Measurements from ENCODE around the gene LTBR. TPM values are rescaled to one million over a fixed set of nuclear protein-coding genes. Genes with fewer than 3 reads are reported as not detected.

LTBR gene
- total and polyA plus RNA-seq, 4 donors = 15.8 to 138 (median 89.0) TPM

- Histone ChIP-seq H3K9me3 (ENCODE audit: control insufficient read depth in 4 of 4, low read length in 3 of 4) (no peaks in the 10 kb centered on the region), H3K27ac (ENCODE audit: low read depth in 1 of 2, low read length in 2 of 2) (no peak overlapping the region), H3K9ac (ENCODE audit: low read depth in 1 of 2, low read length in 2 of 2) (no peak overlapping the region), H3K36me3 (ENCODE audit: control insufficient read depth in 4 of 4, insufficient read depth in 3 of 4, low read depth in 1 of 4, low read length in 3 of 4) (no peaks in the 10 kb centered on the region), H3K4me1 (ENCODE audit: control insufficient read depth in 4 of 4, insufficient read depth in 4 of 4, low read length in 3 of 4) (peaks cover 3 to 30% (median 12%) of the 10 kb centered on the region in 4 donors), H3K4me3 (ENCODE audit: low read depth in 1 of 3, low read length in 3 of 3) (no peak overlapping the region), H3K27me3 (ENCODE audit: control insufficient read depth in 4 of 4, insufficient read depth in 4 of 4, low read length in 3 of 4) (no peaks in the 10 kb centered on the region)
- no peak for TF ChIP-seq ZBTB33 (IDR thresholded peaks at IDR 0.05)
- peak; percentile 5 to 65 for TF ChIP-seq RAD21 (IDR thresholded peaks at IDR 0.05)
- TF ChIP-seq HNF4A (conservative IDR thresholded peaks at IDR 0.05) = no peak
- no peak for TF ChIP-seq GABPA (IDR thresholded peaks at IDR 0.05 in 1 of 2, conservative IDR thresholded peaks at IDR 0.05 in 1 of 2)
- TF ChIP-seq YY1 (IDR thresholded peaks at IDR 0.05) = no peak
- peak; percentile 31 for TF ChIP-seq CTCF (IDR thresholded peaks at IDR 0.05; ENCODE audit: low read depth, low read length, missing input control)
- no peak for TF ChIP-seq JUND (IDR thresholded peaks at IDR 0.05)
- WGBS = 46% methylated on average over 15 of the region's 15 CpGs
- peak; percentile 60 for DNase-seq (ENCODE audit: low spot score)
Measured at GRCh38 chr12:6370994-6371754, 12.8 kb upstream of the LTBR start.

GRCh38 chr12:6372403-6373003 is 11.5 kb upstream of the LTBR start:
- Histone ChIP-seq H3K9me3 (ENCODE audit: control insufficient read depth in 4 of 4, low read length in 3 of 4) (no peaks in the 10 kb centered on the region), H3K9ac (ENCODE audit: low read depth in 1 of 2, low read length in 2 of 2) (no peak overlapping the region), H3K4me3 (ENCODE audit: low read depth in 1 of 3, low read length in 3 of 3) (no peak overlapping the region), H3K36me3 (ENCODE audit: control insufficient read depth in 4 of 4, insufficient read depth in 3 of 4, low read depth in 1 of 4, low read length in 3 of 4) (no peaks in the 10 kb centered on the region), H3K4me1 (ENCODE audit: control insufficient read depth in 4 of 4, insufficient read depth in 4 of 4, low read length in 3 of 4) (peaks cover 7 to 31% (median 20%) of the 10 kb centered on the region in 4 donors), H3K27me3 (ENCODE audit: control insufficient read depth in 4 of 4, insufficient read depth in 4 of 4, low read length in 3 of 4) (no peaks in the 10 kb centered on the region), H3K27ac (ENCODE audit: low read depth in 1 of 2, low read length in 2 of 2) (peak overlapping the region in 1 of 2 donors; percentile 15)
- TF ChIP-seq YY1 (IDR thresholded peaks at IDR 0.05) (no peak), RAD21 (IDR thresholded peaks at IDR 0.05) (peak in 1 of 2 donors; percentile 3), SP1 (IDR thresholded peaks at IDR 0.05) (no peak), ZBTB33 (IDR thresholded peaks at IDR 0.05) (no peak), NR2F2 (IDR thresholded peaks at IDR 0.05) (peak; percentile 68)
- WGBS = 55% methylated on average over 8 of the region's 8 CpGs
- no peak for DNase-seq (ENCODE audit: low spot score)
